SU-DHL-6 (cell line): ENCODE data around the gene RGS13.

Experiments
- CTCF ChIP-seq: fragments of 200-600 bp; sonication (generic); IDR thresholded peaks from one replicate; pipeline ENCODE4 v1.5.1; 2017; ENCODE audit warnings: antibody characterized with exemption, mild to moderate bottlenecking, low read length, moderate library complexity; ENCODE audit not compliant: insufficient read depth, poor library complexity, severe bottlenecking
- EZH2phosphoT487 ChIP-seq: fragments of 200-600 bp; sonication (generic), shearing (Covaris generic); conservative IDR thresholded peaks from 2 replicates; pipeline ENCODE4 v1.6.1; 2018; ENCODE audit warnings: mild to moderate bottlenecking, antibody characterized with exemption, low read length, moderate library complexity, mixed read lengths

- TF ChIP-seq CTCF, result no peak
- no peak for TF ChIP-seq EZH2phosphoT487
Observed at GRCh38 chr1:192689459-192689858, 53.5 kb downstream of the RGS13 start.
